Erythroblast (primary cell): Measurements from ENCODE around the gene RNU6-9.

ENCODE experiments used
- GATA1 ChIP-seq: IDR thresholded peaks from 2 replicates; pipeline ENCODE4 v1.6.1; 2011; ENCODE audit warnings: low read depth, mild to moderate bottlenecking, control low read depth, low read length, moderate library complexity
- POLR2A ChIP-seq: IDR thresholded peaks from 2 replicates; pipeline ENCODE4 v1.6.1; 2011; ENCODE audit warnings: mild to moderate bottlenecking, low read length

DNA sequence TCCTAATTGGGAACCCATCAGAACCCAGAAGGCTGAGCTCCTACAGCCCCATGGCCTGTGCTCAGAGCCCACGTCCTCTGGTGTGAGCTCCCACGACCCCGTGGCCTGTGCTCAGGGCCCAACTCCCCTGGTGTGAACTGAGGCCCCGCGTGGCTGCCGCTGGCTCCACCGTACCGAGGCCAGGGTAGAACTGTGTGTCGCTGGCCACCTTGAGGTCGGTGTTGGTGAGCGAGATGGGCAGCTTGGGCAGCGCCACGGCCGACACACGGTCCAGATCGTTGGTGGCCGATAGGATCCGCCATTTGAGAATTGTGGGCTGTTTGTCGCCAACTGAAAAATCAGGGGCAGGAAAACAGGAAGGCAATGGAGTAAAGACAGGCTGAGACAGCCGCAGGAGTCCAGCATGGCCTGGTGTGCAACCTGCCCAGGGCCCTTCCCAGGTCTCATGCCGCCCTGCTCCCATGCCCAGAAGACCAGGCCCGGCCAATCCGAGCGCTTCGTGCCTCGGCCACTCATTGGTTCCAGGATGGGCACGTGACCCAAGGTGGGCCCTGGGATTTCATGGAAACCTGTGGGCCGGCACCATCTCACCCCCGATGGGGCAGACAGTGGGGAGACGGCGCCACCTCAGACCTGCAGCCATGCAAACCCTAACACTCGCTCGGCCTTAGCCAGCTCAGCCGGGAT lies 11.8 kb upstream of the RNU6-9 start:
- TF ChIP-seq POLR2A (no peak), GATA1 (no peak)
